ENCODE results near the gene L3MBTL4.

DNA sequence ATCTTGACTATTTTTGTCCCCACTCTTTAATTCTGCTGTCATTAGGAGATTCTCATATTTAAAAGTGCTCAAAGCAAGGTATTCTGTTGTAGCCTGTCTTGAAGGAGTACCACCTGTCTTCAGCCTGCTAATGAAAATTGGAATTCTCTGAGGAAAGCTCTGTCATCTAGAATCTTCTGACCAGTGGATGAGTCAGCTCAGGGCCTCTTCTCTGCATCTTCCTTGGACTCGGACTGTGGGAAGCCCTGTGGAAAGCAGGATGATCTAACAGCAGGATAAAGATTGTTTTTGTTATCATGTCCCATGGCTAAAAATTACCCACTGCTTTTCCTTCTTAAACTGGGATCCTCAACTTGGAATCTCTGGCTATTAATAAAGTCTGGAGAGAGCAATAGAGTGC is 500.7 kb downstream of the L3MBTL4 start:
- TF ChIP-seq, protein P1, sequence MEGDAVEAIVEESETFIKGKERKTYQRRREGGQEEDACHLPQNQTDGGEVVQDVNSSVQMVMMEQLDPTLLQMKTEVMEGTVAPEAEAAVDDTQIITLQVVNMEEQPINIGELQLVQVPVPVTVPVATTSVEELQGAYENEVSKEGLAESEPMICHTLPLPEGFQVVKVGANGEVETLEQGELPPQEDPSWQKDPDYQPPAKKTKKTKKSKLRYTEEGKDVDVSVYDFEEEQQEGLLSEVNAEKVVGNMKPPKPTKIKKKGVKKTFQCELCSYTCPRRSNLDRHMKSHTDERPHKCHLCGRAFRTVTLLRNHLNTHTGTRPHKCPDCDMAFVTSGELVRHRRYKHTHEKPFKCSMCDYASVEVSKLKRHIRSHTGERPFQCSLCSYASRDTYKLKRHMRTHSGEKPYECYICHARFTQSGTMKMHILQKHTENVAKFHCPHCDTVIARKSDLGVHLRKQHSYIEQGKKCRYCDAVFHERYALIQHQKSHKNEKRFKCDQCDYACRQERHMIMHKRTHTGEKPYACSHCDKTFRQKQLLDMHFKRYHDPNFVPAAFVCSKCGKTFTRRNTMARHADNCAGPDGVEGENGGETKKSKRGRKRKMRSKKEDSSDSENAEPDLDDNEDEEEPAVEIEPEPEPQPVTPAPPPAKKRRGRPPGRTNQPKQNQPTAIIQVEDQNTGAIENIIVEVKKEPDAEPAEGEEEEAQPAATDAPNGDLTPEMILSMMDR (IDR thresholded peaks at IDR 0.05 in 8 of 11, conservative IDR thresholded peaks at IDR 0.05 in 3 of 11): no peak
- no peak for TF ChIP-seq POLR2AphosphoS5 (IDR thresholded peaks at IDR 0.05)

Data from spleen (tissue), 7 donors.